IMR-90 (cell line): Measurements from ENCODE around the gene FRMD4B. TPM values are rescaled to one million over a fixed set of nuclear protein-coding genes. Genes with fewer than 3 reads are reported as not detected.

Experiments
- ATAC-seq: fragments of 200-7000 bp; cut with Tn5 transposase; 2 replicates; pipeline ENCODE4 v1.9.1; 2020; ENCODE audit warnings: low read depth, mild to moderate bottlenecking, moderate library complexity
- BruUV-seq: library from RNA; stranded (reverse); fragments of 400-500 nt; replicated peaks from 2 replicates; lab custom pipeline; 2021; lab: Mats Ljungman, UMichigan
- CTCF ChIA-PET: fragments of 300-600 bp; formaldehyde crosslinking; extraction: SDS; loops from one replicate; lab custom pipeline; 2021; ENCODE audit warnings: antibody characterized with exemption; lab: Yijun Ruan, JAX
- POLR2A ChIA-PET: fragments of 300-600 bp; sonication (Branson Sonifier 250); formaldehyde crosslinking; loops from one replicate; lab custom pipeline; 2022; ENCODE audit warnings: antibody characterized with exemption; ENCODE audit not compliant: unreplicated experiment; lab: Charles Lee
- DNase-seq: peaks from one replicate; pipeline ENCODE4 v3.0.0; 2013
- H2AFZ ChIP-seq: replicated peaks from 2 replicates; pipeline ENCODE3; 2013; ENCODE audit warnings: low read length, mild to moderate bottlenecking; ENCODE audit not compliant: poor library complexity
- H2AK5ac ChIP-seq: 2 replicates; pipeline ENCODE4 v1.6.1; 2013; ENCODE audit warnings: low read depth, low read length, inconsistent platforms
- H2AK9ac ChIP-seq: replicated peaks from 2 replicates; pipeline ENCODE3; 2013; ENCODE audit warnings: mild to moderate bottlenecking, low read depth, low read length, moderate library complexity; ENCODE audit not compliant: poor library complexity
- H2BK120ac ChIP-seq: 2 replicates; pipeline ENCODE4 v1.6.1; 2013; ENCODE audit warnings: low read depth, low read length, inconsistent platforms
- H2BK15ac ChIP-seq: 3 replicates; pipeline ENCODE4 v1.6.1; 2013; ENCODE audit warnings: low read depth, low read length, inconsistent platforms
- H2BK20ac ChIP-seq: 2 replicates; pipeline ENCODE4 v1.6.1; 2013; ENCODE audit warnings: low read depth, mild to moderate bottlenecking, inconsistent platforms, low read length, moderate library complexity
- H2BK5ac ChIP-seq: 2 replicates; pipeline ENCODE4 v1.6.1; 2013; ENCODE audit warnings: mild to moderate bottlenecking, low read depth, low read length, inconsistent platforms; ENCODE audit not compliant: poor library complexity, severe bottlenecking
- H3K14ac ChIP-seq: replicated peaks from 2 replicates; pipeline ENCODE4 v1.6.1; 2013; ENCODE audit warnings: low read depth, low read length, inconsistent platforms
- H3K18ac ChIP-seq: 2 replicates; pipeline ENCODE4 v1.6.1; 2013; ENCODE audit warnings: low read depth, low read length, control low read depth
- H3K23ac ChIP-seq: 2 replicates; pipeline ENCODE4 v1.6.1; 2013; ENCODE audit warnings: low read depth, low read length, inconsistent platforms
- H3K27ac ChIP-seq: 2 replicates; pipeline ENCODE4 v1.5.1; 2013; ENCODE audit warnings: mild to moderate bottlenecking, control low read depth, low read length; ENCODE audit not compliant: insufficient read depth
- H3K27me3 ChIP-seq: 2 replicates; pipeline ENCODE4 v1.6.1; 2013; ENCODE audit warnings: low read length; ENCODE audit not compliant: control insufficient read depth, insufficient read depth
- H3K36me3 ChIP-seq: 2 replicates; pipeline ENCODE4 v1.6.1; 2013; ENCODE audit warnings: low read length, mixed read lengths; ENCODE audit not compliant: control insufficient read depth, insufficient read depth
- H3K4ac ChIP-seq: 2 replicates; pipeline ENCODE4 v1.6.1; 2013; ENCODE audit warnings: low read depth, low read length, inconsistent platforms
- H3K4me1 ChIP-seq: 2 replicates; pipeline ENCODE4 v1.6.1; 2013; ENCODE audit warnings: low read length, mixed read lengths; ENCODE audit not compliant: control insufficient read depth, insufficient read depth
- H3K4me2 ChIP-seq: 2 replicates; pipeline ENCODE4 v1.6.1; 2013; ENCODE audit warnings: low read depth, mild to moderate bottlenecking, control low read depth, low read length, moderate library complexity
- H3K4me3 ChIP-seq: 2 replicates; pipeline ENCODE4 v1.5.1; 2013; ENCODE audit warnings: low read depth, mild to moderate bottlenecking, control low read depth, low read length, moderate library complexity; ENCODE audit not compliant: insufficient read depth
- H3K56ac ChIP-seq: 2 replicates; pipeline ENCODE4 v1.6.1; 2013; ENCODE audit warnings: low read length, inconsistent platforms; ENCODE audit not compliant: insufficient read depth; ENCODE audit errors: extremely low read depth
- H3K79me1 ChIP-seq, 2 experiments: 2 replicates each; pipeline ENCODE4 v1.6.1; 2013; ENCODE audit warnings: low read length in 2 of 2, inconsistent platforms in 1 of 2, low read depth in 1 of 2
- H3K9ac ChIP-seq: 2 replicates; pipeline ENCODE4 v1.6.1; 2013; ENCODE audit warnings: low read depth, low read length, control low read depth
- H3K9me1 ChIP-seq: 2 replicates; pipeline ENCODE4 v1.6.1; 2013; ENCODE audit warnings: low read length, inconsistent platforms; ENCODE audit not compliant: insufficient read depth
- H3K9me3 ChIP-seq: 2 replicates; pipeline ENCODE4 v1.6.1; 2013; ENCODE audit warnings: low read length; ENCODE audit not compliant: control insufficient read depth, insufficient read depth
- H4K20me1 ChIP-seq: 2 replicates; pipeline ENCODE4 v1.6.1; 2013; ENCODE audit warnings: low read length, inconsistent platforms; ENCODE audit not compliant: insufficient read depth
- H4K5ac ChIP-seq: 2 replicates; pipeline ENCODE4 v1.6.1; 2013; ENCODE audit warnings: mild to moderate bottlenecking, low read depth, low read length, control low read depth
- H4K8ac ChIP-seq, 2 experiments: 2 replicates each; pipeline ENCODE4 v1.6.1; 2013; ENCODE audit warnings: low read depth in 2 of 2, low read length in 2 of 2, control low read depth in 1 of 2, inconsistent platforms in 1 of 2
- H4K91ac ChIP-seq: 2 replicates; pipeline ENCODE4 v1.6.1; 2013; ENCODE audit warnings: low read depth, low read length, inconsistent platforms; ENCODE audit not compliant: insufficient read depth
- FOS ChIP-seq: fragments of 150-350 bp; IDR thresholded peaks from 2 replicates; pipeline ENCODE4 v1.6.1; 2016; ENCODE audit warnings: low read depth, low read length
- SMC3 ChIP-seq: fragments of 150-350 bp; IDR thresholded peaks from 2 replicates; pipeline ENCODE4 v1.6.1; 2016; ENCODE audit warnings: low read depth, mild to moderate bottlenecking, antibody characterized with exemption, low read length, moderate library complexity
- WGBS, 2 experiments: methylation state at CpG; one replicate each; pipeline versions ENCODE4 v1.1.5 to v1.1.7; 2013; ENCODE audit warnings: missing lambda C conversion rate in 2 of 2; ENCODE audit not compliant: insufficient read length in 1 of 2; ENCODE audit errors: extremely low coverage in 2 of 2; 5-methylcytosine and 5-hydroxymethylcytosine counted together
- dilution Hi-C: fragments of 300-500 bp; cut with HindIII; formaldehyde crosslinking; loops from one replicate; pipeline ENCODE4 v1.14.3; 2018; ENCODE audit warnings: low sequenced_read_pairs; ENCODE audit not compliant: unreplicated experiment
- in situ Hi-C: fragments of 300-500 bp; cut with MboI; formaldehyde crosslinking; loops from 3 replicates; pipeline ENCODE4 v1.14.3; 2019; ENCODE audit warnings: low sequenced_read_pairs, inconsistent platforms, mixed read lengths
- intact Hi-C: fragments of 100-400 bp; cut with micrococcal nuclease; formaldehyde crosslinking; loops from 2 replicates; pipeline ENCODE4 v1.10.0; 2022
- polyA plus RNA-seq, 3 experiments: library from polyadenylated mRNA; depleted of rRNA; stranded (reverse); fragments of >200 nt; gene quantifications; 2 replicates each; pipeline ENCODE4 v1.2.3, GENCODE V29; 2012; ENCODE audit warnings: low replicate concordance in 1 of 3
- total RNA-seq: library from RNA; depleted of rRNA; stranded (reverse); fragments of >200 nt; gene quantifications from 2 replicates; pipeline ENCODE4 v1.2.3, GENCODE V29; 2012

Gene FRMD4B
- total and polyA plus RNA-seq, 2 of the 4 experiments (the other 2 are of a cell fraction): 0.14 to 0.36 TPM

- dilution Hi-C loops: no loop called here
- BruUV-seq: no TSS peak
Measured at GRCh38 chr3:69210068-69210730, 175.7 kb downstream of the FRMD4B start.

More at GRCh38 chr3:69210068-69210730, 175.7 kb downstream of the FRMD4B start:
- no peak overlapping the region for H2AFZ ChIP-seq
- H2AK9ac ChIP-seq: no peak overlapping the region
- no peak overlapping the region for H2BK120ac ChIP-seq
- H4K20me1 ChIP-seq: no peaks in the 10 kb centered on the region
- no peaks in the 10 kb centered on the region for H3K9me1 ChIP-seq
- ChIA-PET CTCF (no interaction called here), POLR2A (interaction anchor here (0.5 kb wide), 1 partner anchor 108 kb away, joined by 6 read pairs; no protein-coding TSS in a partner anchor)
- H3K4me3 ChIP-seq: no peak overlapping the region
- H3K23ac ChIP-seq: no peak overlapping the region
- no peak overlapping the region for H3K9ac ChIP-seq
- no peak for TF ChIP-seq FOS
- no peak for TF ChIP-seq SMC3
- H3K4ac ChIP-seq: no peak overlapping the region
- no peak overlapping the region for H3K14ac ChIP-seq
- H3K27me3 ChIP-seq: peaks cover 9% of the 10 kb centered on the region
- no peaks in the 10 kb centered on the region for H3K36me3 ChIP-seq
- DNase-seq (no peak), ATAC-seq (no peak)
- no peak overlapping the region for H3K18ac ChIP-seq
- no CpG with 5 or more reads among the region's 5 CpGs for WGBS, 2 experiments
- no peak overlapping the region for H4K5ac ChIP-seq
- H3K4me2 ChIP-seq: no peak overlapping the region
- no peaks in the 10 kb centered on the region for H3K9me3 ChIP-seq
- H3K56ac ChIP-seq: no peak overlapping the region
- no peaks in the 10 kb centered on the region for H3K4me1 ChIP-seq
- in situ Hi-C loops (no loop called here), intact Hi-C loops (no loop called here)
- H3K27ac ChIP-seq: no peak overlapping the region
- no peak overlapping the region for H4K8ac ChIP-seq
- no peak overlapping the region for H2BK5ac ChIP-seq
- H4K91ac ChIP-seq: no peak overlapping the region
- H2AK5ac ChIP-seq: no peak overlapping the region
- no peaks in the 10 kb centered on the region for H3K79me1 ChIP-seq
- no peak overlapping the region for H2BK20ac ChIP-seq
- H2BK15ac ChIP-seq: no peak overlapping the region
